Activated naive CD8-positive, alpha-beta T cell treated with anti-CD3 and anti-CD28 coated beads, Interleukin-2, amount 50 U/mL, for 16 hours (primary cell): ENCODE data around the gene NEAT1.

ENCODE experiments used
- DNase-seq: peaks from one replicate; pipeline ENCODE4 v3.0.0-alpha.2; 2020; ENCODE audit warnings: low read depth, low spot score

The NEAT1 gene

GRCh38 chr11:65433657-65434056 lies 11.1 kb downstream of the NEAT1 start:
- no peak for DNase-seq

- DNase-seq = no peak
Measured at GRCh38 chr11:65434057-65434666, 11.6 kb downstream of the NEAT1 start.

GRCh38 chr11:65434667-65435410 lies 12.2 kb downstream of the NEAT1 start:
- DNase-seq = no peak

- DNase-seq = no peak
Measured at GRCh38 chr11:65435411-65435931, 12.9 kb downstream of the NEAT1 start.

GRCh38 chr11:65435981-65436411 lies 13.4 kb downstream of the NEAT1 start:
- no peak for DNase-seq

- DNase-seq = no peak
Measured at GRCh38 chr11:65436412-65437032, 13.9 kb downstream of the NEAT1 start.

- no peak for DNase-seq
Measured at GRCh38 chr11:65437436-65438227, 15.0 kb downstream of the NEAT1 start.

- no peak for DNase-seq
Measured at GRCh38 chr11:65438257-65439151, 15.9 kb downstream of the NEAT1 start.

- DNase-seq = no peak
Measured at GRCh38 chr11:65439331-65440181, 17.0 kb downstream of the NEAT1 start.

- no peak for DNase-seq
Measured at GRCh38 chr11:65440831-65441499, 18.4 kb downstream of the NEAT1 start.

GRCh38 chr11:65442842-65443331 lies 20.3 kb downstream of the NEAT1 start:
- DNase-seq = no peak

- no peak for DNase-seq
Measured at GRCh38 chr11:65444314-65445051, 21.9 kb downstream of the NEAT1 start.

- no peak for DNase-seq
Measured at GRCh38 chr11:65445101-65445603, 22.6 kb downstream of the NEAT1 start.

- DNase-seq = no peak
Measured at GRCh38 chr11:65445604-65446445, 23.2 kb downstream of the NEAT1 start.

- no peak for DNase-seq
Measured at GRCh38 chr11:65446446-65447277, 24.1 kb downstream of the NEAT1 start.

GRCh38 chr11:65448074-65448417 lies 25.4 kb downstream of the NEAT1 start:
- DNase-seq = no peak
